Hippocampal formation (tissue), 2 donors: ENCODE results near the gene NPAS3.

ENCODE experiments used
- DNase-seq, 2 donors: peaks; one replicate each; lab custom pipeline; 2025; lab: John Stamatoyannopoulos, UW

NPAS3 gene

DNA sequence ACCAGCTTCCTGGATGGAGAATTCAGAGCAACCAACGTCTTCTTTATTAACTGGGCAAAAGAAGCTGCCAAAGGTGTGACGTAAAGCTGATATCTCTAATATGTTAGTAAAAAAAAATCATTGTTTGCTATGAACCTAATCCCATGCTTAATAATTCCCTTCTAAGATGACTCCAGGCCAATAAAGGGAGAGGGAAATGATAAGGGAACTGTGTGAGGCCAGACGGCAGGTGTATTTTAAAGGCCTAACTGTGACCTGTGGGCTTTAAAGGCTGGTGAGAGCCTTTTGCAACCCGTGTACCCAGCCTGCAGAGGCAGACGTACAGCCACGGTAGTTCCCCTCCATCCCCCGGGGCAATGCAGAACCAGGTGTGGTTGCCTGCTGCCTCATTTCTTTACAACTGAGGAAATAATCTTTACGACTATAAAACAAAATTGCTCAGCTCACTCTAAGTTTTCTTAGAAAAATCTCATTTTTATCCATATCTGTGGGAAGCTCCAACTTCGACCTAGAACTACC, 641.6 kb downstream of the NPAS3 start:
- DNase-seq = no peak

- no peak for DNase-seq
Observed at GRCh38 chr14:33580841-33581240, 642.2 kb downstream of the NPAS3 start.

- no peak for DNase-seq
Observed at GRCh38 chr14:33584697-33585096, 646.0 kb downstream of the NPAS3 start.

GRCh38 chr14:33586806-33587205, 648.1 kb downstream of the NPAS3 start:
- no peak for DNase-seq

DNA sequence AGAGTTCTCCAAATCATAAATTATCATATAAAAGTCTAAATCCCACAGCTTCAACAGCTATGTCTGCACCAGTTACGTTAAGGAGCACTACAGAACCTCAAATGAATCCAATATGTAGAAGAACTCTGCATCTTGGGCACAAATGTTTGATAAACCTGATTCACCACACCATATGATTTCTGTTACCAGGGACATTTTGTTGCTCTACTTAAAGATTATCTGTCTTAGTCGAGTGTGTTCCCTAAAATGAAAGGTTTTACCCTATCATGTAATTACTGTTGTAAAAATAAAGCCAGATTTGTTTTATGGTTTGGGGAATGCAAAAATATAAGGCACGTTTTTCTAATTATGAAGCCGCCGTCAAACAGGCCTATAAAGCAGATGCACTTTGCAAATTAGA, 649.1 kb downstream of the NPAS3 start:
- no peak for DNase-seq

DNA sequence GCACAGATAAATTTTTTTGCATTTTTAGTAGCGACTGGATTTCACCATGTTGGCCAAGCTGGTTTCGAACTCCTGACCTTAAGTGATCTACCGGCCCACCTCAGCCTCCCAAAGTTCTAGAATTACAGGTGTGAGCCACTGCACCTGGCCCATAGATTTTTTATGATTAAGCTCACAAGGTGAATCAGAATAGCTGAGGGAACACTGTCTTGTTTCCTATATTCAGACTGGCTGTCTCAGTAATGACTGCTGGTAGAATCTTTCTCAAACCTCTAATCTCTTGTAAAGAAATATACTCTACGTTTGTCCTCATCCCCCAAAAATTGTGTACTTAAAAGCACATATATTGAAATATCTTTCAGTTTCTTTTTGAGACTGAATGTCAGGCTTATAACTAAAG, 650.1 kb downstream of the NPAS3 start:
- no peak for DNase-seq

- DNase-seq = no peak
Observed at GRCh38 chr14:33589334-33589733, 650.7 kb downstream of the NPAS3 start.

DNA sequence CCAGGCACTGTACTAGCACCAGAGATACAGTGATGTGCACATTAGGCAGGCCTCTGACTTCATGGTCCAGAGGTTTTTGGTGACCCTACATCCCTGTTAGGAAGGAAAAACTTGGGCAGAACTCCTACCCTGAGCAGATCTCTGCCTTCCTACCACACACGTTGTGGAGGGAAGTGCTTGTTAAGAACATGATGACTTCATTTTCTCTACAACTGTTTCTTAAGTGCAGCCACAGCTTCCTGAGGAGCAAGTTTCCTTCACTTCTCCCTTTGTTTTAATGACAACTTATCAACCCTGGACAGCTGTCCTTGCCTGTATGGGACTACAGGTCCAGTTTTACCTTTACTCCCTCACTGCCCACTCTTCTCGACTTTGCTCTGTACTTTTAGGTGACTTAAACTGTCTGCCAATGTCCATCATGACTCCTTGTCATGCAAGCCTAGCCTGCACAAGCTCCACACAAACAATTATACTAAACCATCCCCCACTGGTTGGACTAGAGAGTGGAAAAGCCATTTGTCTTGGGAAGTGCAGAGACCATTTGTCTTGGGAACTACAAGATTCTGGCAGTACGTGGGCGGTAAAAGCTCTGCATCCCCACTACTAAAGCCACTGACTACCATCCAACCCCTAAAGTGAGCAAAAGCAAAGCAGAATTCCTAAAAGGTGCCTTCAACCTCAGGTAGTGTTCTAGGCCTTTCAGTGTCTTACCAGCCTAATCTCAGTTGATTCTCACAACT, 652.4 kb downstream of the NPAS3 start:
- no peak for DNase-seq

GRCh38 chr14:33592297-33592696, 653.6 kb downstream of the NPAS3 start:
- DNase-seq = no peak

GRCh38 chr14:33596211-33597080, 657.8 kb downstream of the NPAS3 start:
- DNase-seq = no peak

DNA sequence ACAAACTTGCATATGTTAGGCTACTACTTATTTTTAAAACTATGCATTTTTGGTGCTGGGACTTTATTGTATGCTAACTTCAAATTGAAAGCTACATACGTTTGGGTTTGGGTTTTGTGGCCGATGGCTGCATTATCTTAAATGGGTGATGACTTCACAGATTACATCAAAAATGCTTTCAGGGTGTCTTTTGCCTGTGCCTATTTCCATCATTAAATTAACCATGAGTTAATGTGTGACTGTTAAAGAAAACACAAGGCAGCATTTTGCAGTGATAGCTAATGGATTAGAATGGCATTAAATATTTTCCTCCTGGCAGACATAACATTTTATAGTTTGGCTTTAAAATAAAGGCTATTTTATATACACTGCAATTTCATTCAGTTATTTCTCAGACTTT, 659.9 kb downstream of the NPAS3 start:
- DNase-seq = no peak

- DNase-seq = no peak
Observed at GRCh38 chr14:33602396-33602795, 663.7 kb downstream of the NPAS3 start.

GRCh38 chr14:33606591-33606990, 667.9 kb downstream of the NPAS3 start:
- no peak for DNase-seq

GRCh38 chr14:33609582-33609981, 670.9 kb downstream of the NPAS3 start:
- DNase-seq = no peak

- no peak for DNase-seq
Observed at GRCh38 chr14:33610121-33610520, 671.4 kb downstream of the NPAS3 start.

- DNase-seq = no peak
Observed at GRCh38 chr14:33611405-33612196, 672.9 kb downstream of the NPAS3 start.

GRCh38 chr14:33612197-33612505, 673.5 kb downstream of the NPAS3 start:
- no peak for DNase-seq

DNA sequence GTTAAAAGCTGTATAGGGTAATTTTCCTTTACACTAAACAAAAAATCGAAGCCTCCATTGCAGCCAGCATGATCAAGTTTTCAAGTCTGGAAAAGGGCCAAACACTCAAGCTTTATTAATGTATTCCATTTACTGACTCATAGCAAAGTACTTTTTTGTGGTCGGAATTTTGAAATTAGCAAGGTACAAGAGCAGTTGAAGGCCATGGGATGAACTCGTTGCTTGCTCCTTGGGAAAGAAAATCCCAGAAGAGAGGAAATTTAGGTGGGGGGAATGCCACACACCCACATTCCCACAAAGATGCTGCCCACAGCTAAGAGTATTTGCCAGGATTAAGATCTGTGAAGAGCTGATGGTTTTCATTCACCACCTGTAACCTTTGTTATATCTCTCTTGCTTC, 678.5 kb downstream of the NPAS3 start:
- no peak for DNase-seq

DNA sequence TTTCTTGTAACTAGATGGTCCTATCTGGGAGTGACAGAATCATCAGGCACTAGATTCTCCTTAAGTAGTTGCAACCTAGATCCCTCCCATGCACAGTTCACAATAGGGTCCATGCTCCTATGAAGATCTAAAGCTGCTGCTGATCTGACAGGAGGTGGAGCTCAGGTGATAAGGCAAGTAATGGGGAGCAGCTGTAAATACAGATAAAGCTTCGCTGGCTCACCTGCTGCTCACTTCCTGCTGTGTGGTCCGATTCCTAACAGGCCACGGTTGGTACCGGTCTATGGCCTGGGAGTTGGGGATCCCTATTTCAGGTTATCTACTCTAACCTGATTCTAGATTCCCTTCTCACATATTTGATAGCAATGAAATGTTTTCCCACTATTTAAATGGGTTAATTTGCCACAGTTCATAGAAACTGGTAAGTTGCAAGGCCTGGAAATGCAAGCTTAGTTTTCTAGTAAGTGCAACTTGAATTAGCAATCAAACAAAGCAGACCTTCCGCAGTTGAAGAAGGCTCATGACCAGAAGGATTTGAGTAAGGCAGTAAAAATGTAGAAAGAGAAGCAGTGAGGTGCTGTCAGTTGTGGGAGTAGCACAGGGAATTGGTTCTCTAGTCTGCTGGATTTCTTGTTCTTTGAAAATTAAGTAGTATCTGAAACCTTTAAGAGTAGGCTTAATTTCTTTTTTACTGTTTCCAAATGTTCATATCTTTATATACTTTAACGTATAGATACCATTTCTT, 679.9 kb downstream of the NPAS3 start:
- DNase-seq = no peak

DNA sequence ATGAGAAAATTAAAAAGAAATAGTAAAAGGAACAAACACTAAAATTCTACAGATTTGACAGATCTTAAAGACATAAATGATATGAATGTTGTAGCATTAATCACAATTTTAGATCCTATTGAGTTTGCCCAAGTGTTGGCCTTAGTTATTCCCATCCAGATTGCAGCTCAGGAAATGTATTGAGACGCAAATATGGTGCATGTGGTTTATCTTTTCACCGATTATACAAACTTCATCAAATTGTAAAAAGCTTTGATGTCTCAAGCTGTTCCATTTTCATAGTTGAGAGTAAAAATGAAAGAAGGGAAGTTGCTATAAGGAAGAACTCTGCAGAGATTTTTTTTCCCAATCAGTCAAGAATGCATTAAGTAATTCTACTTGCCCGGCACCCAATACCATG, 683.8 kb downstream of the NPAS3 start:
- no peak for DNase-seq

DNA sequence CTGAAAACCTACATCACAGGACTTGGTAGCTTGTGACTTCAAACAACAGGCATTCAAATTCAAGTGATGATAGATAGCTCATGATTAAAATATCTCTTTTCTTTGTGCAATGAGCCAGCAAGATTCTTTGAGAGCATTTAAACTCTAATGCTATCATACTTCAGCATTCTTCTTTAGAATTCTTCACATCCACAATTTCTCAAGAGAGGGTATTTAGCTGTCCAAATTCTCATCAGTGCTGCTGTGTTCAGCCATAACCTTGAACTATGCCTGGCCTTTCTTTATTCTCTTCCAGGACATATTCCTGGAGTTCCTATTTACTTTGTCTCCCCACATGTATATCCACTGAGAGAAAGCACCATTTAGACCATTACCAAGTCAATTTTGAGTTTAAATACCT, 691.1 kb downstream of the NPAS3 start:
- no peak for DNase-seq

DNA sequence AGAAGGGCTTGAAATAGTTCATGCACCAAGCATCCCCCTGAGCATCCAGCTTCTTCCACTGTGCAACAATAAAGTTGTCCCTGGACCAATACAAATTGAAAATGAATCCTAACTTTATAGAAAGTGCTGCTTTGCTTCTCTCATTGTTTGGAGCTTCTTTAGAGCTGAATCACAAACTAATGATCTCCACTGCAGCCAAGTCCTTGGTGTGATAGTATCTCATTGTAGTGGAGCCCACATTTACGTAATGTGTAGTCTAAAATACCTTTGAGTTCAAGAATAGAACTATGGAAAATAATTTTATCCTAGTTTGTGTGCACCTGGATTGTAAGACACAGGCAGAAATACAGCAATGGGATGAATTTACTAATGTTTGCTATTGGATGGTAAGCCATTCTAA, 692.3 kb downstream of the NPAS3 start:
- DNase-seq = no peak
